CD4-positive, alpha-beta T cell treated with Interleukin-17A for 4 hours (primary cell): Measurements from ENCODE around the gene TMIE.

Experiments used
- DNase-seq: peaks from one replicate; pipeline ENCODE4 v3.0.0-alpha.2; 2020; ENCODE audit warnings: mixed read lengths

TMIE gene

GRCh38 chr3:46709721-46710120 is 8.5 kb downstream of the TMIE start:
- DNase-seq, result no peak

DNA sequence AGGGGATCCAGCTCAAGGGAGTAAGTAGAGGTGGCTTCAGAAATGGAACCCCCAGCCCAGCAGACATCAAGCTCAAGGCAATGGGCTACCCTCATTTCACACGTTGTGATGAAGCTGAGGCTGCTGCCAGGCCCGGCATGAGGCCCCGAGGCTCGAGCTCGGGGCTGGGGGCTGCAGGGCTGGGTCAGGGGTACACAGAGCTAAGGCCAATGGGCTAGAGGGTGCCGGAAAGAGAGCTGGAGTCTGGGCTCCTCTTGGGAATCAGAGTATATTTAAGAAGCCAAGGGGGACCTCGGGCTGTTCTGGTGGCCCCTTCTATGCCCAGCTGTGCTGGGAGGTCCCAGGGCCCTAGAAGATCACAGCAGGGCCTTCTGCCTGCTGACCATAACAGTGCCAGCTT is 9.0 kb downstream of the TMIE start:
- no peak for DNase-seq

DNA sequence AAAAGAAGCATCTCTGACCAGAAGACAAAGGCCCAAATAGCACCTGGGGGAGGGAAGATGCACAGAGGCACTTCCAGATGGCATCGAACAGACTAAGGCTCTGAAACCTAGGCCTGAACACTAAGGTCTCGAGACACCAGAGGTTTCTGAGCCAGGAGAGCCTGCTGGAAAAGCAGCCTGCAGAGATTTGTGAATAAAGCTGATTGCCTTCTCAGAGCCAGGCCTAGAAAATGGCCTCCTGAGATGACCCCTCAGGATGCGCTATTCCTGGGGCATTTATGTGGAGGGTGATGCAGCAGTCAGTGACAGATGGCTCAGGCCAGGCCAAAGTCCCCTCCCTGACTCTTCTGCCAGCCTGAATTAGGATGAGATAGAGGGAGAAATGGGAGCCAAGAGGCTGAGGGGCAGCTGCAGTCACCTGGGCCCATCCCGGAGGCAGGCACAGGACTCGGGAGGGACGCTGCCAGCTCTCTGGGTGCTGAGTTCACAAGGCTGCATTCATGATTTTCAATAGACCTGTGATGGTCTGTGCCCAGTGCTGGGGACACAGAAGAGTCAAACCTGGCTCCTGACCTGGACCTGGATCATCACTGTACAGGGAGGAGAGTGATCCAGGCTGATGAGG is 9.6 kb downstream of the TMIE start:
- DNase-seq, result no peak

GRCh38 chr3:46711305-46711704 is 10.1 kb downstream of the TMIE start:
- no peak for DNase-seq

GRCh38 chr3:46711760-46712159 is 10.6 kb downstream of the TMIE start:
- DNase-seq, result no peak

DNA sequence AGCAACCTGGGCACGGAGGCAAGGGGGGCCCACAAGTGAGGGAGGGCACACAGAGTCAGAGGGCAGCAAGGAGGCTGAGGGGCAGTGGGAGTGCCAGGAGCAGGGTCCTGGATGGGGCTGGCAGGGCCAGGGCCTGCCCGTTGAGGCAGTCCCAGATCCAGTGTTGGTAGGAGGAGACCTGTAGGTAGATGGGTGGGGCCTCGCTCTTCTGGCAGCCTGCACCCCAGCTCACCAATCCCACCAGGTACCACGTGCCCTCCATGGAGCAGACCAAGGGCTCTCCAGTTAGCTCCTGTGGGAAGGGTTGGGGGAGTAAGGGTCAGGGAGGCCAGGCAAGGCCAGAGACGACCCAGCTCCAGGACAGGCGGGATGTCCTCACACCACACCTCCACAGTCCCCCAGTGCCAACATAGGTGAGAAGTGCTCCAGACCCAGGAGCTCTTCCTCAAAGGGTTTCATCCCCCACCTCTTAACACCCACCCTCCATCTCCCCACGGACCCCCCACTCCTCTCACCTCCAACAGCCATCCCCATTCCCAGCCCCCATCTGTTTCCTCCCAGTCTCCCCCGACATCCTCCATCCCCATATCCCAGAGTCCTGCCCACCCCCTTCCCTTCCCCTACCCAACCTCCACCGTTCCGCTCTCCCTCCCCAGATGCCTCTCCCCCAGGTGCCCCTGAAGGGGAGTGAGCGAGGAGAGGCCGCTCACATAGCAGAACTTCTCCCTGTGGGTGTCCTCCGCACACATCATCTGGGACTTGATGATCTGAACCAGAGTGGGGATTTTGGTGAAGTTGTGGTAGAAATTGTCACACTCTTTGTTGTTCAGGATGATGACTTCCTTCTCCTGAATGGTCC is 11.2 kb downstream of the TMIE start:
- no peak for DNase-seq

DNA sequence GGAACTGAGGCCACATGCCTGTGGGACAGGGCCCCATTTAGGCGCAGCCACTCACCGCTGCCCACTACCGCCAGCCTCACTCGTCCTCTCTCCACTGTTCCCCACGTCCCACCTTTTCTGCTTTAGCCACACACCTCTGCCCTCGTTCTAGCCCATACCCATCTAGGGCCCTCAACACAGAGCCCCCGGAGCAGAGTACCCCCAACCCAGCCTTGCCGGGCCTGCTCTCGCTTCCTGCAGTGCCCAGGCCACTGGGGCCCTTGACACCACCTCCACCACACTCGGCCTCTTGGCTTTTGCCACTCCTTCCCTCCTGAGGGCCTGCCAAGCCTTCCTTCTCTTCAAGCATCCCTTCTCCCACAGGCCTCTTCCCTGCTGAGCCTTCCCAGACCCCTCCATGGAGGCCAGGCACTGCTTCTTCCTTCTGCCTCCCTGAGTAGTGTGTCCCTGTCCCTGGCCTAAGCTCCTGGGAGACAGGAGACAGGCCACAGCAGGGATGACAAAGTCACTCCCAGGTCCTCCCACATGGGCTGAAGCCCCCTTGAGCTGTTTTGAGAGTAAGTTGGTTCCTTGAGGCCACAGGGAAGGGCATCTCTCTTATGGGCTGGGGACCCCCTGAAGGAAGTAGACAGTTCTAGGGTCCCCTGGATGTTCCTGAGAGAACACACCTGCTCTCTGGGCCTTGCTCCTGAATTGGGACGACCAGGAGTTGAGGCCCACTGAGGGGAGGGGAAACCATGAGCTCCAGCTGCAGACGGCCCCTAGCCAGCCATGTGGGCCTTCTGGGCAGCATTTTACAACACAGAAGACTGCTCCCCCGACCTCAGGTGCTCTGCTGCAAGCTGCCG is 12.1 kb downstream of the TMIE start:
- no peak for DNase-seq

DNA sequence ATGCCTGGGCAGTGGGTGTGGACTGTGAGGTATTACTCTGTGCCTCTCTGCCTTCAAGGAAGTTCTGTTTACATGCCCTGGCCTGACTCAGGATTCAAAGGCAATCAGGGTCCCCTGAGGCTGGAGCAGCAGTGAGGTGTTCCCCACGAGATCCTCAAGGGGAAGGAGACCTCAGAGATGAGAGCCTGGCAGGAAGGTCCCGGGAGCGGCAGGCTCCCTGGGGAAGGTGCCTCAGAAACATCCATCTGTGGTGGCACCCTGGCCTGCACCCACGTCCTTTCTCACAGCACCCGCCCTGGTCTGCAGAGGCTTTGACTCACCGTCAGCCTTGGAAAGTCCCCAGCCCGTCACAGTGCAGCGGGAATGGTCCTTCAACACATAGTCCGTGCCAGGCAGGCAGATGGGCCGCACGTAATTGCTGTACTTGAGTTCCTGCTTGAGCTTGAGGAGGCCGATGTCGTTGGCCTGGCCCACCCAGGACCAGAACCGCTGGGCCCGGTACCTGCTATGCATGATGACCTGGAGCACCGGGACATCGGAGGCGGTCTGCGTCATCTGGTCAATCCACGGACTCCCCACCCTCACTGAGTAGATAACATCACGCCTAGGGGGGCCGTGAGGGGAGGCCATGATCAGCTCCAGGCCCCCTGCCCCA is 12.8 kb downstream of the TMIE start:
- DNase-seq, result no peak

GRCh38 chr3:46714728-46715506 is 13.7 kb downstream of the TMIE start:
- DNase-seq, result no peak

DNA sequence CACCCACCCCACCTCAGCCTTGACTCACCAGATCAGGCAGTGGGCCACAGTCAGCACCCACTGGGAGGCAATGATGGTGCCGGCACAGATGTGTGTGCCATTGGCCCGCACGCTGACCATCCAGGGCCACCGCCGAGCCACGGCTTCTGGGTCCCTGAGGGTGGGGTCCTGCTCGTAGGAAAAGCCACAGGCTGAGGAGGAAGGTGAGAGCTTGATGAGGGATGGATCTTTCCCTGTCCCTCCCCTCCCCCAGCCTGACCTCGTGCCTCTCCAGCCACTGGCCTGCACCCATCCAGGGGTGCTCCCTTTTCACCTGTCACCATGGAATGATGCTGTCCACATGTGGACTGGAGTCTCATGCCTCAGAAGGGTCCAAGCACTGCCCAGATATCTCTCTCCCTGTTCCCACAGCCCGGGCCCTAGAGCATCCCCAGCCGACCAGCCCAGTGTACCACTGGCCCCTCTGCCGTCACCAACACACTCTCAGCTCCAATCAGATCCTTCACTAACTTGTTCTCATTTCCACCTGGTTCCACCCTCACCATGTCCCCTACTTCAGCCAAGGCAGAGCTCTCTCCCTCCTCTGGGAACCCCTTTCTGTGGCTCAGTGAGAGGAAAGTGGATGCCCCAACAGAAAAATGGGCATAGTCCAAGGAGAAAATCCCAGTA is 14.4 kb downstream of the TMIE start:
- DNase-seq, result no peak

GRCh38 chr3:46716461-46717441 is 15.6 kb downstream of the TMIE start:
- DNase-seq, result no peak

GRCh38 chr3:46717447-46718231 is 16.4 kb downstream of the TMIE start, which contains the start of gene PRSS50:
TSS of gene PRSS50 (minus strand) at chr3:46717869. CDS start at chr3:46717824, 45 bp downstream.
- DNase-seq, result peak; percentile 37

DNA sequence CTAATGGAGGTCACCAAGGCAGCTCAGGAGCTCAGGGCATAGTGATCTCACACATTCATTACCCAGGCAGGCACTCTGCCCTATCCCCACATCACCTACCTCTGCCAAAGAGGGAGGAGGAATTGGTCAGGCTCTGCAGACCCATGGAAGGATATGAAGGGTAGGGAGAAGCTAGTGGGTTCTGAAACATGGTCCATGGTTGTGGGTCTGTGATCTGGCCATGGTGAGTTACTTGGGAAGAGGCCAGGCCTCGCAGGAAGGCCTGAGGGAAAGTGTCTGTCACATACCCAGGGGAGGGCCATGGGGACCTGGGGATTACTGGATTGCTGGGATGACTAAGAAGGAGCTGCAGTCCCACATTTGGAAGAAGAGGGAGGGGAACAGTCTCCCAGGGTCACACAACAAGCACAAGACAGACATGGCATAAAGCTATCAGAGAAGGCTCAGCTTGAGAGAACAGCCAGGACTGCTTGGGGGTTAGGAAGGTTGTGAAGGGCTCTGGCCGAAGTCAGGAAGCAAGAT is 17.9 kb downstream of the TMIE start:
- DNase-seq, result no peak

DNA sequence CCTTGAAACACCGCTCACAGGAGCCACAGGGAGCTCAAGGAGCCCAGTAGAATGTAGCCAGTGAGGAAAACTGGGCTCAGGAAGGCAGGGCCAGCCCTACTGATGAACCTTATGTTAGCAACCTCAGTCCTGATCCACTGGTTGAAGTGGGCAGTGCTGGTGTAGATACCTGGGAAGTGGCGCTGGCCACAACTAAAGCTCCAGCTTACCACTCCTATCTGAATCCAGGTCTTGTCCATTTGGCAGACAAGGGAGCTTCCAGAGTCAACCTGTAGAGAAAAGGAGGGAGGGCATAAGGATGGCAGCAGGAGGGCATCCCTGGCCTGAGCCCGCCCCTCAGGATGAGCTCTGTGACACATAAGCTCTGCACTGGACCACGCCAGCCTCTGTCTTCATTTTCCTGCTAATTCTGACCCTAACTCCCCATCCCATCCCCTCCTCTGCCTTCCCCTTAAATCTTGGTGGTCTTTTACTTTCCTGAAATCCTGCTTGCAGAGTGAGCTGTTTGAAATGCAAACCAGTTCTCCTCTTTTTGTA is 18.6 kb downstream of the TMIE start:
- DNase-seq, result no peak

- no peak for DNase-seq
These were observed 19.8 kb downstream of the TMIE start for GRCh38 chr3:46721009-46721408.

DNA sequence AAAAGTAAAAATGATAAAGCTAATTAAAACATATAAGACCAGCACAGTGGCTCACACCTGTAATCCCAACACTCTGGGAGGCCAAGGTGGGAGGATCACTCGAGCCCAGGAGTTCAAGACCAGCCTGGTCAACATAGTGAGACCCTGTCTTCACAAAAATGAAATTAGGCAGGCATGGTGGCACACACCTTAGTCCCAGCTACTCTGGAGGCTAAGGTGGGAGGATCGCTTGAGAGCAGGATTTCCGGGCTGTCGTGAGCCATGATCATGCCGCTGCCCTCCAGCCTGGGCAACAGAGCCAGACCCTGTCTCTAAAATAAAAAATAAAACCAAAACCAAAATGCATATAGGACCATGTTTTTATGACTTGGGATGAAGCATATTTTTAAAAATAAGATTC is 21.3 kb downstream of the TMIE start:
- no peak for DNase-seq

DNA sequence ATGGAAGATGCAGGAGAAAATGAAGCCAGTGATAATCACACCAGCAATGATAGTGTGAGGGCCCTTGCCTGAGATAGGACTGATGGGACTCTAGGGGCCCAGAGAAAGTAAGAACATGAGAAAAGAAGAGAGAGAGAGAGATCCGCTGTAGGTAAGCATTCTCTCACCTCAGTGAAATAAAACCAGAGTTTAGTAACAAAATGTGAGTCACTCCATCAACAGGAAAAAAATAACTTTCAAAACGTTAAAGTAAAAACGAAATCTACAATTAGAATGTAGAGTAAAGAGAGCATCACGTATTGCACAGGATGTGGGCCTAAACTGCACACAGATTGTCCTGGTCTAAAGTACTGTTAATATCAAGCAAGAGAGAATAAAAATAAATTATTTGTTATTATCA is 23.2 kb downstream of the TMIE start:
- DNase-seq, result no peak

DNA sequence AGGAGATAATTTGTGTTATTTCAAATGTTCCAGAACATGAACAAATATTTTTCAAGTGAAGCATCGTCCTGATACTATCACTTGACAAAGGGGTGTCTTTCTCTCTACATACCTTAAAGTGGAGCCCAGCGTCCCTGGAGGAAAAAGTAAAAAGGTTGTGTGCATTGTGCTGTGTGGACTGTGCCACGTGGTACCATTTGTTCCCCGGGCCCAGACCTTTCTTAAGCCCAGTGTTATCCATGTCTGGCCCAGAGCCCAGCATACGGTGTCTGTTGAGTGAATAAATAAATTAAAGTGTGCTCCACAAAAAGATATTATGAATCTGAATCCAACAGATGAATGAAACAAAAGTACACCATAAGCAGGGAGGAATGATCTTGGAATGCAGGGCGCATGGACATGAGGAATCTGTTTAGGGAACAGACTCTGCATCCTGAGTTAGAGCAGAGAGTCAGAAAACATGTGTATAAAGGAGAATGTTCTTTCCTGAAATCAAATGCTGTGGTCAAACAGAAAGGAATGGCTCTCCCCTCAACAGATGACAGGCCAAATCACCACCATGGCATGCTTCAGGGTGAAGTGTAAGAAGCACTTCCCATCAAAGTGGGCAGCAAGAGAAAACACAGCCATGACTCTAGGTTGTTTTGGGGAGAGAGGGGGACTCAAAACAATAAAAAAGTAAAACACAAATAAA is 24.6 kb downstream of the TMIE start:
- no peak for DNase-seq
